Osteoblast (primary cell): ENCODE results near the gene PPM1L. TPM values are rescaled to one million over a fixed set of nuclear protein-coding genes. Genes with fewer than 3 reads are reported as not detected.
"Not testable (repeated sequence)": the region's sequence is repeated elsewhere in the genome, so short reads cannot be mapped to it uniquely, and the experiment has no call there.

Experiments
- DNase-seq: peaks from one replicate; pipeline ENCODE4 v3.0.0; 2011; ENCODE audit warnings: low spot score, mixed read lengths; ENCODE audit not compliant: insufficient read length; ENCODE audit errors: missing footprints
- H2AFZ ChIP-seq: 2 replicates; pipeline ENCODE4 v1.6.0; 2011; ENCODE audit warnings: mild to moderate bottlenecking, low read length
- H3K27ac ChIP-seq: 2 replicates; pipeline ENCODE4 v1.5.1; 2011; ENCODE audit warnings: mild to moderate bottlenecking, low read depth, low read length, moderate library complexity
- H3K27me3 ChIP-seq: 2 replicates; pipeline ENCODE4 v1.6.0; 2012; ENCODE audit warnings: mild to moderate bottlenecking, control low read depth, inconsistent platforms, low read length, moderate library complexity; ENCODE audit not compliant: insufficient read depth
- H3K36me3 ChIP-seq: 2 replicates; pipeline ENCODE4 v1.5.1; 2011; ENCODE audit warnings: mild to moderate bottlenecking, low read length, control low read depth, moderate library complexity; ENCODE audit not compliant: insufficient read depth
- H3K4me1 ChIP-seq: 2 replicates; pipeline ENCODE4 v1.5.1; 2011; ENCODE audit warnings: mild to moderate bottlenecking, low read length, control low read depth, moderate library complexity; ENCODE audit not compliant: insufficient read depth
- H3K4me2 ChIP-seq: 2 replicates; pipeline ENCODE4 v1.6.0; 2011; ENCODE audit warnings: mild to moderate bottlenecking, low read length; ENCODE audit not compliant: insufficient read depth
- H3K4me3 ChIP-seq: fragments of 200-600 bp; sonication (generic); 3 replicates; pipeline ENCODE4 v1.5.1; 2012; ENCODE audit warnings: mild to moderate bottlenecking, low read length, inconsistent platforms; ENCODE audit not compliant: insufficient read depth
- H3K79me2 ChIP-seq: 2 replicates; pipeline ENCODE4 v1.6.0; 2012; ENCODE audit warnings: mild to moderate bottlenecking, low read length, control low read depth, inconsistent platforms; ENCODE audit not compliant: insufficient read depth
- H3K9me3 ChIP-seq: 2 replicates; pipeline ENCODE4 v1.5.1; 2011; ENCODE audit warnings: low read depth, low read length, control low read depth
- H4K20me1 ChIP-seq: 2 replicates; pipeline ENCODE4 v1.6.0; 2012; ENCODE audit warnings: mild to moderate bottlenecking, low read length, control low read depth; ENCODE audit not compliant: insufficient read depth
- CTCF ChIP-seq: IDR thresholded peaks from 2 replicates; pipeline ENCODE4 v1.5.1; 2011; ENCODE audit warnings: mild to moderate bottlenecking, low read depth, low read length, moderate library complexity; ENCODE audit errors: extremely low read depth
- total RNA-seq: library from RNA; depleted of rRNA; stranded (reverse); fragments of >200 nt; gene quantifications from 2 replicates; pipeline ENCODE4 v1.2.3, GENCODE V29; 2012

The PPM1L gene
- total RNA-seq, 1 donor: 4.3 TPM

DNA sequence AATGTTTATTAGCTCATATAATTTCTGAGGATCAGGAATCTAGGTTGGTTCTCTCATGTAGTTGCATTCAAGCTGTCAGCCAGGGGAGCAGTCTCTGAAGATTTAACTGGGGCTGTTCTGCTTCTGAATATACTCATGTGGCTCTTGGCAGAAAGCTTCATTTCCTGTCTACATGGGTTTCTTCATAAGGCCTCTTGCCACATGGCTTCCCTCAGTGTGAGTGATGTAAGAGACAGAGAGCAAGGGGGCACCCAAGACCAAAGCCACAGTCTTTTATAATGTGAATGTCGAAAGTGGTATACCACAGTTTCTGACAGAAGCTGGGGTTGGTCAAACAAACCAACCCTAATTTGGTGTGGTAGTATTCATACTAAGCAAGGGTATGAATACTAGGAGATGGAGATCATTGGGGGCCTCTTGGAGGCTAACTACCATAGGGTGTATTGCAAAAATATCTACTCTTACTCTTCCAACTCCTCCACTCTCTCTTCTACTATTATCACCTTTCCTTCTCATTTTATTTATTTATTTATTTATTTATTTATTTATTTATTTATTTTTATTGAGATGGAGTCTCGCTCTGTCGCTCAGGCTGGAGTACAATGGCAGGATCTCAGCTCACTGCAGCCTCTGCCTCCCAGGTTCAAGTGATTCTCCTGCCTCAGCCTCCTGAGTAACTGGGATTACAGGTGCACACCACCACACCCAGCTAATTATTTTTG lies 225.3 kb downstream of the PPM1L start:
- H3K9me3 ChIP-seq: no peaks in the 10 kb centered on the region
- DNase-seq: no peak
- no peak for TF ChIP-seq CTCF

GRCh38 chr3:160982491-160982890 lies 226.5 kb downstream of the PPM1L start:
- H3K27ac ChIP-seq: no peak overlapping the region
- no peaks in the 10 kb centered on the region for H3K79me2 ChIP-seq

More for the DNA sequence above, 225.3 kb downstream of the PPM1L start:
- Histone ChIP-seq H3K4me1 (no peaks in the 10 kb centered on the region), H2AFZ (no peak overlapping the region), H3K27me3 (no peaks in the 10 kb centered on the region), H3K36me3 (no peaks in the 10 kb centered on the region), H3K79me2 (no peaks in the 10 kb centered on the region), H3K4me3 (no peak overlapping the region), H4K20me1 (no peaks in the 10 kb centered on the region), H3K27ac (no peak overlapping the region), H3K4me2 (no peak overlapping the region)

DNA sequence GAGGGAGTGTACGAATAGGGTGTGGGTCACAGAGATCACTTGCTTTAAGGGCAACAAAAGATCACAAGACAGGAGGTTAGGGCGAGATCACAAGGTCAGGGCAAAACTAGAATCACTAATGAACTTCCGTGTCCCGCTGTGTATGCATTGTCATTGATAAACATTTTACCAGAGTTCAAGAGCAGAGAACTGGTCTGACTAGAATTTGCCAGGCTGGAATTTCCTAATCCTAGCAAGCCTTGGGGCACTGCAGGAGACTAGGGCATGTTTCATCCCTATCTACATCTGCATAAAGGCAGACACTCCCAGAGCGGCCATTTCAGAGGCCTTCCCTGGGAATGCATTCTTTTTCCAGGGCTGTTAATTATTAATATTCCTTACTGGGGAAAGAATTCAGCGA lies 227.9 kb downstream of the PPM1L start:
- not testable (repeated sequence) for H3K36me3 ChIP-seq, DNase-seq, H3K4me1 ChIP-seq, H4K20me1 ChIP-seq, H3K4me3 ChIP-seq, H3K27me3 ChIP-seq, H3K27ac ChIP-seq, H3K4me2 ChIP-seq, H3K79me2 ChIP-seq, H3K9me3 ChIP-seq, H2AFZ ChIP-seq

More at GRCh38 chr3:160982491-160982890, 226.5 kb downstream of the PPM1L start:
- no peak for TF ChIP-seq CTCF
- Histone ChIP-seq H3K36me3 (no peaks in the 10 kb centered on the region), H2AFZ (no peak overlapping the region), H3K27me3 (no peaks in the 10 kb centered on the region), H3K4me3 (no peak overlapping the region), H4K20me1 (no peaks in the 10 kb centered on the region), H3K4me2 (no peak overlapping the region), H3K9me3 (no peaks in the 10 kb centered on the region), H3K4me1 (no peaks in the 10 kb centered on the region)
- no peak for DNase-seq

- no peaks in the 10 kb centered on the region for H3K9me3 ChIP-seq
- no peaks in the 10 kb centered on the region for H3K4me1 ChIP-seq
- H4K20me1 ChIP-seq: no peaks in the 10 kb centered on the region
- no peaks in the 10 kb centered on the region for H3K27me3 ChIP-seq
- H3K4me3 ChIP-seq: no peak overlapping the region
- no peak overlapping the region for H3K27ac ChIP-seq
- no peaks in the 10 kb centered on the region for H3K79me2 ChIP-seq
- H3K36me3 ChIP-seq: no peaks in the 10 kb centered on the region
- no peak overlapping the region for H3K4me2 ChIP-seq
- no peak for DNase-seq
- TF ChIP-seq CTCF: no peak
- no peak overlapping the region for H2AFZ ChIP-seq
These were observed 230.0 kb downstream of the PPM1L start for GRCh38 chr3:160986069-160986468.
